NCI-H748 treated with DMSO at 0.1 percent for 48 hours (cell line): ENCODE results near the gene LRBA.

Source experiments
- DNase-seq: peaks from one replicate; lab custom pipeline; 2025; lab: John Stamatoyannopoulos, UW

The LRBA gene

GRCh38 chr4:150725957-150726523 lies 289.0 kb downstream of the LRBA start:
- DNase-seq: no peak

GRCh38 chr4:150723727-150724411 lies 291.2 kb downstream of the LRBA start:
- no peak for DNase-seq

GRCh38 chr4:150722908-150723362 lies 292.1 kb downstream of the LRBA start:
- no peak for DNase-seq

GRCh38 chr4:150720973-150721518 lies 294.0 kb downstream of the LRBA start:
- DNase-seq: no peak

GRCh38 chr4:150717952-150718351 lies 297.1 kb downstream of the LRBA start:
- DNase-seq: no peak

GRCh38 chr4:150714462-150715438 lies 300.3 kb downstream of the LRBA start:
- DNase-seq: no peak

- no peak for DNase-seq
Observed at GRCh38 chr4:150713251-150713650, 301.8 kb downstream of the LRBA start.

- DNase-seq: no peak
Observed at GRCh38 chr4:150710770-150711375, 304.2 kb downstream of the LRBA start.

GRCh38 chr4:150708004-150708403 lies 307.1 kb downstream of the LRBA start:
- DNase-seq: no peak

GRCh38 chr4:150699599-150699998 lies 315.5 kb downstream of the LRBA start:
- no peak for DNase-seq

- DNase-seq: no peak
Observed at GRCh38 chr4:150695162-150695561, 319.9 kb downstream of the LRBA start.

- DNase-seq: no peak
Observed at GRCh38 chr4:150694438-150694837, 320.6 kb downstream of the LRBA start.

- DNase-seq: no peak
Observed at GRCh38 chr4:150683775-150684350, 331.2 kb downstream of the LRBA start.

GRCh38 chr4:150682126-150682525 lies 333.0 kb downstream of the LRBA start:
- DNase-seq: no peak

GRCh38 chr4:150681063-150681462 lies 334.0 kb downstream of the LRBA start:
- no peak for DNase-seq

- no peak for DNase-seq
Observed at GRCh38 chr4:150680651-150681050, 334.4 kb downstream of the LRBA start.

- DNase-seq: no peak
Observed at GRCh38 chr4:150679765-150680343, 335.2 kb downstream of the LRBA start.

GRCh38 chr4:150679018-150679764 lies 335.9 kb downstream of the LRBA start:
- no peak for DNase-seq

GRCh38 chr4:150673793-150674192 lies 341.3 kb downstream of the LRBA start:
- no peak for DNase-seq

- no peak for DNase-seq
Observed at GRCh38 chr4:150668824-150669223, 346.3 kb downstream of the LRBA start.
